ENCODE data around the gene SPTBN1. TPM values are rescaled to one million over a fixed set of nuclear protein-coding genes. Genes with fewer than 3 reads are reported as not detected.

Gene SPTBN1
- total RNA-seq, 4 donors from 2014 or later: 132 to 239 (median 195) TPM

- DNase-seq (ENCODE audit: low spot score in 2 of 2): no peak
- WGBS, 2 donors: 79 to 83% methylated on average over 2 of the region's 2 CpGs
- TF ChIP-seq CTCF (IDR thresholded peaks at IDR 0.05) (no peak), POLR2A (IDR thresholded peaks at IDR 0.05) (no peak)
- H3K4me3 ChIP-seq (ENCODE audit: low read depth, poor library complexity, severe bottlenecking): no peak overlapping the region
- intact Hi-C loops (cut with DNase I; ENCODE audit: low total_unique reads): no loop called here
Observed at GRCh38 chr2:54440050-54440449, 16.1 kb upstream of the SPTBN1 start.

- WGBS, 2 donors: 88 to 93% methylated on average over 1 of the region's 1 CpG
- TF ChIP-seq POLR2A (IDR thresholded peaks at IDR 0.05) (no peak), CTCF (IDR thresholded peaks at IDR 0.05) (no peak)
- no peak overlapping the region for H3K4me3 ChIP-seq (ENCODE audit: low read depth, poor library complexity, severe bottlenecking)
- intact Hi-C loops (cut with DNase I; ENCODE audit: low total_unique reads): no loop called here
- DNase-seq (ENCODE audit: low spot score in 2 of 2): no peak
Observed at GRCh38 chr2:54444503-54444902, 11.6 kb upstream of the SPTBN1 start.

- no peak overlapping the region for H3K4me3 ChIP-seq (ENCODE audit: low read depth, poor library complexity, severe bottlenecking)
- TF ChIP-seq POLR2A (IDR thresholded peaks at IDR 0.05) (no peak), CTCF (IDR thresholded peaks at IDR 0.05) (no peak)
- no peak for DNase-seq (ENCODE audit: low spot score in 2 of 2)
- intact Hi-C loops (cut with DNase I; ENCODE audit: low total_unique reads): no loop called here
Observed at GRCh38 chr2:54446122-54446521, 10.0 kb upstream of the SPTBN1 start.

GRCh38 chr2:54446625-54447024 is 9.5 kb upstream of the SPTBN1 start:
- no peak for TF ChIP-seq CTCF (IDR thresholded peaks at IDR 0.05)
- no peak for DNase-seq (ENCODE audit: low spot score in 2 of 2)
- 50 to 75% methylated on average over 2 of the region's 2 CpGs for WGBS, 2 donors
- H3K4me3 ChIP-seq (ENCODE audit: low read depth, poor library complexity, severe bottlenecking): no peak overlapping the region
- intact Hi-C loops (cut with DNase I; ENCODE audit: low total_unique reads): no loop called here

GRCh38 chr2:54454548-54455130 is 1.5 kb upstream of the SPTBN1 start:
- DNase-seq (ENCODE audit: low spot score in 2 of 2): no peak
- TF ChIP-seq CTCF (IDR thresholded peaks at IDR 0.05) (no peak), POLR2A (IDR thresholded peaks at IDR 0.05) (no peak)
- intact Hi-C loops (cut with DNase I; ENCODE audit: low total_unique reads): no loop called here
- H3K4me3 ChIP-seq (ENCODE audit: low read depth, poor library complexity, severe bottlenecking): peak overlapping the region; percentile 10
- 48 to 55% methylated on average over 4 of the region's 4 CpGs for WGBS, 2 donors

GRCh38 chr2:54455131-54455562 is 980 bp upstream of the SPTBN1 start:
- WGBS, 2 donors: 12 to 21% methylated on average over 20 of the region's 20 CpGs
- peak in 1 of 2 donors; percentile 87 for DNase-seq (ENCODE audit: low spot score in 2 of 2)
- no peak for TF ChIP-seq CTCF (IDR thresholded peaks at IDR 0.05)
- TF ChIP-seq POLR2A (IDR thresholded peaks at IDR 0.05): no peak

More at GRCh38 chr2:54455131-54455562, 980 bp upstream of the SPTBN1 start:
- peak overlapping the region; percentile 10 for H3K4me3 ChIP-seq (ENCODE audit: low read depth, poor library complexity, severe bottlenecking)
- intact Hi-C loops (cut with DNase I; ENCODE audit: low total_unique reads): no loop called here
